K562 (cell line): ENCODE results near the gene C2orf76. TPM values are rescaled to one million over a fixed set of nuclear protein-coding genes. Genes with fewer than 3 reads are reported as not detected.

Experiments used
- ARID3B ChIP-seq: fragments of 250-450 bp; sonication (Bioruptor Pico); IDR thresholded peaks from 2 replicates; pipeline ENCODE4 v1.4.0; 2020; ENCODE audit warnings: borderline replicate concordance
- DDX20 ChIP-seq: fragments of 450-650 bp; IDR thresholded peaks from 2 replicates; pipeline ENCODE4 v1.6.1; 2016; ENCODE audit warnings: missing genetic modification characterization, low read depth, mild to moderate bottlenecking, missing compliant biosample characterization, moderate library complexity
- KLF6 ChIP-seq: fragments of 250-450 bp; sonication (Bioruptor Pico); IDR thresholded peaks from 2 replicates; pipeline ENCODE4 v1.4.0; 2020; ENCODE audit warnings: mild to moderate bottlenecking, moderate library complexity, borderline replicate concordance
- LEF1 ChIP-seq: fragments of 450-650 bp; IDR thresholded peaks from 2 replicates; pipeline ENCODE4 v1.6.1; 2016; ENCODE audit warnings: mild to moderate bottlenecking
- polyA plus RNA-seq, 8 experiments: library from polyadenylated mRNA; depleted of rRNA in 4 of 8; stranded (reverse) in 5 of 8; unstranded in 3 of 8; fragments of >200 nt; fragmentation: Nextera tagmentation in 2 of 8; fragmentation: Illumina TruSeq in 1 of 8; extraction: Ambion mirVana in 2 of 8; extraction: Trizol in 1 of 8; gene quantifications; 2 replicates each; pipeline versions ENCODE4 v1.2.1 to v1.2.3, GENCODE V29; 2011 to 2014; ENCODE audit warnings: inconsistent platforms in 1 of 8, missing spikeins in 1 of 8
- total RNA-seq, 7 experiments: library from RNA; depleted of rRNA in 6 of 7; stranded (reverse); fragments of >200 nt in 6 of 7; fragmentation: Illumina TruSeq in 2 of 7; extraction: Trizol in 2 of 7; gene quantifications; 2 replicates each; pipeline versions ENCODE4 v1.2.1 to v1.2.3, GENCODE V29; 2011 to 2021; ENCODE audit warnings: low replicate concordance in 1 of 7
- TF ChIP-seq, protein P1 (sequence below): sonication (generic); formaldehyde crosslinking; IDR thresholded peaks from 2 replicates; pipeline ENCODE4 v1.8.0; 2023; ENCODE audit warnings: missing genetic modification reagents, mild to moderate bottlenecking, borderline replicate concordance

C2orf76 gene
- total and polyA plus RNA-seq, 9 of the 15 experiments (the other 6 are each of a cell fraction or from before 2014, with no cell fraction given) = 4.8 to 26.2 (median 14.5) TPM

DNA sequence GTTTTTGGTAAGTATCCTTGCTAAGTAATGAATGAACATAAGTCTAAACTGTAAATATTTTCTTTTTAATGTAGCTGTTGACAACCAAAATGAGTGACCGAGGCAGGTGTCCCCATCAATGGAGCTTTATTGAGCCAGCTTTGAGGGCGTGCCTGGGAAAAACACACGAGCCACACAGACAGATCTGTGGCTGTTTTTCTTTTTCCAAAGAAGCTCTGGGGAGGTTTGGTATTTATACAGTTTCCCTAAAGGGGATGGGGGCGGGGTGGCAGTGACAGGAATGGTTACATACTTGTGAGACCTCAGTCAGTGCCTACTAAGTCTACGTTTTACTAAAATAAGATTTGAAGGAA lies 11.3 kb upstream of the C2orf76 start (continued):
- no peak for TF ChIP-seq KLF6
- no peak for TF ChIP-seq ARID3B
- TF ChIP-seq LEF1 = no peak
- no peak for TF ChIP-seq DDX20 (tag)
- TF ChIP-seq, protein P1, sequence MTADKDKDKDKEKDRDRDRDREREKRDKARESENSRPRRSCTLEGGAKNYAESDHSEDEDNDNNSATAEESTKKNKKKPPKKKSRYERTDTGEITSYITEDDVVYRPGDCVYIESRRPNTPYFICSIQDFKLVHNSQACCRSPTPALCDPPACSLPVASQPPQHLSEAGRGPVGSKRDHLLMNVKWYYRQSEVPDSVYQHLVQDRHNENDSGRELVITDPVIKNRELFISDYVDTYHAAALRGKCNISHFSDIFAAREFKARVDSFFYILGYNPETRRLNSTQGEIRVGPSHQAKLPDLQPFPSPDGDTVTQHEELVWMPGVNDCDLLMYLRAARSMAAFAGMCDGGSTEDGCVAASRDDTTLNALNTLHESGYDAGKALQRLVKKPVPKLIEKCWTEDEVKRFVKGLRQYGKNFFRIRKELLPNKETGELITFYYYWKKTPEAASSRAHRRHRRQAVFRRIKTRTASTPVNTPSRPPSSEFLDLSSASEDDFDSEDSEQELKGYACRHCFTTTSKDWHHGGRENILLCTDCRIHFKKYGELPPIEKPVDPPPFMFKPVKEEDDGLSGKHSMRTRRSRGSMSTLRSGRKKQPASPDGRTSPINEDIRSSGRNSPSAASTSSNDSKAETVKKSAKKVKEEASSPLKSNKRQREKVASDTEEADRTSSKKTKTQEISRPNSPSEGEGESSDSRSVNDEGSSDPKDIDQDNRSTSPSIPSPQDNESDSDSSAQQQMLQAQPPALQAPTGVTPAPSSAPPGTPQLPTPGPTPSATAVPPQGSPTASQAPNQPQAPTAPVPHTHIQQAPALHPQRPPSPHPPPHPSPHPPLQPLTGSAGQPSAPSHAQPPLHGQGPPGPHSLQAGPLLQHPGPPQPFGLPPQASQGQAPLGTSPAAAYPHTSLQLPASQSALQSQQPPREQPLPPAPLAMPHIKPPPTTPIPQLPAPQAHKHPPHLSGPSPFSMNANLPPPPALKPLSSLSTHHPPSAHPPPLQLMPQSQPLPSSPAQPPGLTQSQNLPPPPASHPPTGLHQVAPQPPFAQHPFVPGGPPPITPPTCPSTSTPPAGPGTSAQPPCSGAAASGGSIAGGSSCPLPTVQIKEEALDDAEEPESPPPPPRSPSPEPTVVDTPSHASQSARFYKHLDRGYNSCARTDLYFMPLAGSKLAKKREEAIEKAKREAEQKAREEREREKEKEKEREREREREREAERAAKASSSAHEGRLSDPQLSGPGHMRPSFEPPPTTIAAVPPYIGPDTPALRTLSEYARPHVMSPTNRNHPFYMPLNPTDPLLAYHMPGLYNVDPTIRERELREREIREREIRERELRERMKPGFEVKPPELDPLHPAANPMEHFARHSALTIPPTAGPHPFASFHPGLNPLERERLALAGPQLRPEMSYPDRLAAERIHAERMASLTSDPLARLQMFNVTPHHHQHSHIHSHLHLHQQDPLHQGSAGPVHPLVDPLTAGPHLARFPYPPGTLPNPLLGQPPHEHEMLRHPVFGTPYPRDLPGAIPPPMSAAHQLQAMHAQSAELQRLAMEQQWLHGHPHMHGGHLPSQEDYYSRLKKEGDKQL = no peak
